HG03108 (cell line): ENCODE data around the gene SRGN.
"Not testable (repeated sequence)": the region's sequence is repeated elsewhere in the genome, so short reads cannot be mapped to it uniquely, and the experiment has no call there.

Experiments
- ATAC-seq: cut with Tn5 transposase; IDR thresholded peaks from one replicate; pipeline ENCODE4 v1.9.1; 2021; ENCODE audit warnings: moderate library complexity; ENCODE audit not compliant: unreplicated experiment

SRGN gene

DNA sequence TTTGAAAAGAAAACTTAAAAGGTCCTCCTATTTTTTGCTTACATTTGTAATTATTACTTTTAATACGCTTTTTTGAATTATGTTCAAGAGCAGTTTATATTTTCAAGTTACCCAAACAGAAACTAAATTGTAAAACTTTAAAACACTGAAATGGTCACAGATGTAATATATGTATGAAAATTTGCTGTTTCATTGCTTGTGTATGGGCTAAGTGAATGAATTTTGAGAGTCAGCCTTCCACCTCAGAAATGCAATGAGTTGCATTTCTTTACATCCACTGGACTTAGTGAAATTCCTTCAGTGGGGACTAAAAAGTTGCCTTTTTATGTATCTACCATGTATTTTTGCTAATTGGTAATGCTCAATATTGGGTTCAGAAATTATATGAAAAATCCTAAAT is 37.7 kb downstream of the SRGN start:
- no peak for ATAC-seq

DNA sequence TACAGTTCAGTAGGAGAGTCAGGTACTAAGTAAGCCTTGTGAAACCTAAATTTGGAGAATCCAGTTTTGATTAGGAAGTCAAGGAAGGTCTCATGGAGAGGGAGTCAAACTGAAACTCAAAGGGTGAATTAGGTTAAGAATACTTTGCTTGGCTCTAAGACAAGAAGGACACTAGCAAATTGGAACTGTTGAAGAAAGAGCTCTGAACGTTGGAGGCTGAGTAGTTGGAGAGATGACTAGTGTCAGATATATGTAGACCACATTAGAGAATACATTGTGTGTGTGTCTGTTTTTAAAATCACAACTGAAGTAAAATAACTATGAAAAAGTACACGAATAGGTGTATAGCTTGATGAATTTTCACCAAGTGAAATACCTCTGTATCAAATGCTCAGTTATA is 42.3 kb downstream of the SRGN start:
- no peak for ATAC-seq

DNA sequence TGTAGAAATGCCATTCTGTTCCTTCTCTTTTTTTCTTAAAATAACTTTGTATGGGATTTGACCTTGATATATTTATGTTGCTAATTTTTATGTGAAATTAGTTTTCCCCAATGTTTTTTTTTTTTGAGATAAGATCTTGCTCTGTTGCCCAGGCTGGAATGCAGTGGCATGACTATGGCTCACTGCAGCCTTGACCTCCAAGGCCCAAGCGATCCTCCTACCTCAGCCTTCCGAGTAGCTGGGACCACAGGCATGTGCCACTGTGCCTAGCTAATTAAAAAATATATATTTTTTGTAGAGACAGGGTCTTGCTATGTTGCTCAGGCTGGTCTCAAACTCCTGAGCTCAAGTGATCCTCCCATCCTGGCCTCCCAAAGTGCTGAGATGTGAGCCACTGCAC is 52.1 kb downstream of the SRGN start:
- ATAC-seq = no peak

DNA sequence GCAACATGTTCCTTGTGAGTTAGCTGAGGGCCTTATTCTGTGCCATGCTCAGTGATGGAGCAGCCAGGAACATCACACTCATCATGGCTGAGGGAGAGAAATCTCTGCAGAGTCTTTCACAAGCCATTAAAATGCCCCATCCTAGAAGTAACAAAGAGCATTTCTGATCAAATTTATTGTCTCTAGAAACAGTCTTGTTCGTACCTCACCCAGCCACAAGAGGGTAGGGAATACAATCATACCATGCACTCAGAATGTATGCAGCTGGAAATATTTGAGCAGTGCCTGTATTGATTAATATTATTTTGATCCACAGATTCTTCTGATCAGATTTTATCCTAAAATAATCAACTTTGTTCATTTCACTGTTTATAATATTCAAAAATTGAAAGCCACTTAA is 53.4 kb downstream of the SRGN start:
- ATAC-seq = no peak

DNA sequence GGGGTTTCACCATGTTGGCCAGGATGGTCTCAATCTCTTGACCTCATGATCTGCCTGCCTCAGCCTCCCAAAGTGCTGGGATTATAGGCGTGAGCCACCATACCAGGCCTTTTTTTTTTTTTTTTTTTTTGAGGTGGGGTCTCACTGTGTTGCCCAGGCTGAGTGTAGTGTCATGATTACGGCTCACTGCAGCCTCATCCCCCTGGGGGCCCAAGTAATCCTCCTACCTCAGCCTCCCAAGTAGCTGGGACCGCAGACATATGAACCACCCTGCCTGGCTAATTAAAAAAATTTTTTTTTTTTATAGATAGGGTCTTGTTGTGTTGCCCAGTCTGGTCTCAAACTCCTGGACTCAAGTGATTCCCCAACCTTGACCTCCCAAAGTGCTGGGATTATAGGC is 54.2 kb downstream of the SRGN start:
- ATAC-seq = not testable (repeated sequence)

DNA sequence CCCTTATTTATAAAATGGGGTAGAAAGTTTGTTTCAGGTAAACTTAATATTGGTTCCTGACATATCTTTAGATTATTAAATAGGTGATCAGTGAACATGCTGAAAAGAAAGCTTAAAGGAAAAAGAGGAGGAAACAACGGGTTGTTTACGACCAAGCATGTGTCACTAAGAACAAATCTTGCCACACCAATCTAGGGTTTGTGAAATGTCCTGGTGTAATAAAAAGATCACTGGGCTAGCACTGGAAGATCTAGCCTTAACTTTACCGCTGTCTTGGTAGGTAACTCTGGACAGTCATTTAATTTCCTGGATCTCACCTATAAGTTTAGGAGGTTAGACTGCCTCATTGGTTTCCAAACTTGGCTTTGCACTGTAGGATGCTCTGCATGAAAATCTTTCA is 55.1 kb downstream of the SRGN start:
- ATAC-seq = no peak

DNA sequence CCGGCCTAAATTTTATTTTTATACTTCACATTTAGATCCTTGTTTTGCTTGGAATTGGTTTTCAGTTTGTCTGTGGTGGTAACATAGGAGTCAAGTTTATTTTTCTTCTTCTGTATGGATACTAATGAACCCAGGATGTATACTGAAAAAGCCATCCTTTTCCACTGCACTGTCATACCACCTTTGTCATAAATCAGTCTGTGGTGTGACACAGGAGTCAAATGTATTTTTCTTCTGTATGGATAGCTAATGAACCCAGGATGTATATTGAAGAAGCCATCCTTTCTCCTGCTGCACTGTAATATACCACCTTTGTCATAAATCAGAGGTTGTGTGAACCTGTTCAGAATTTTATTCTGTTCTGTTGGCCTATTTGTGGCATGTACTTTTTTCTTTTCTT is 57.4 kb downstream of the SRGN start:
- ATAC-seq = no peak

DNA sequence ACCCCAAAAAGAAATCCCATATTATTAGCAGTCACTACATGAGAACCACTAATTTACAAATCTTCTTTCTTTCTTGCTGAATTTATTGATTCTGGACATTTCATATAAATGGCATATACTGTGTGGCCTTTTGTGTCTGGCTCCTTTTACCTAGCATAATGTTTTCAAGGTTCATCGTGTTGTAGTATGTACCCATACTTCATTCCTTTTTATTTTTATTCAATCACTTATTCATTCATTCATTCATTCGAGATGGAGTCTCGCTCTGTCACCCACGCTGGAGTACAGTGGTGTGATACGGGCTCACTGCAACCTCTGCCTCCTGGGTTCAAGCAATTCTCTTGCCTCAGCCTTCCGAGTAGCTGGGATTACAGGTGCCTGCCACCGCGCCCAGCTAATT is 58.0 kb downstream of the SRGN start:
- ATAC-seq = no peak

DNA sequence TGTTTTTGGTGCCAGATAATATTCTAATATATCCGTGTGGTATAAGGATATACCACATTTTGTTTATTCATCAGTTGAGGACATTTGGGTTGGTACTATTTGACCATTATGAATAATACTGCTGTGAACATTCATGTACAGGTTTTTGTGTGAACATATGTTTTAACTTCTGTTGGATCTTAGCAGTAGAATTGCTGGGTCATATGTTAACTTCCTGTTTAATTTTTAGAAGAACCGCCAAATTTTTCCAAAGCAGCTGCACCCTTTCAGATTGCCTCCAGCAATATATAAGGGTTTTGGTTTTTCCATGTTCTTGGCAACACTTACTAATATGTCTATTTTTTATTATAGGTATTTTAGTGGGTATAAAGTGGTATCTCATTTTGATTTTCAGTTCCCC is 58.9 kb downstream of the SRGN start:
- ATAC-seq = no peak

DNA sequence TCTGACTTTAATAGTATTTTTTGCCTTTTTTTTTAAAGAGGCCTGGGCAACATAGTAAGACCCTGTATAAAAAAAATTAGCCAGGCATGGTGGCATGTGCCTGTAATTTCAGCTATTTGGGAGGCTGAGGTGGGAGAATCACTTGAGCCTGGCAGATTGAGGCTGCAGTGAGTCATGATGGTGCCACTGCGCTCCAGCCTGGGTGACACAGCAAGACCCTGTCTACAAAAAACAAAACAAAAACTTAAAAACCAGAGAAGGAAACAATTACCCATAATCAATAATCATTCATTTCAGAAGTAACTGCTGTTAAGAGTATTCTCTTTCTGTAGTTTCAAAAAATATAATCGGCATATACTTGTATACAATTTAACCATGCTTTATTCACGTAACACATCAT is 64.1 kb downstream of the SRGN start:
- no peak for ATAC-seq

DNA sequence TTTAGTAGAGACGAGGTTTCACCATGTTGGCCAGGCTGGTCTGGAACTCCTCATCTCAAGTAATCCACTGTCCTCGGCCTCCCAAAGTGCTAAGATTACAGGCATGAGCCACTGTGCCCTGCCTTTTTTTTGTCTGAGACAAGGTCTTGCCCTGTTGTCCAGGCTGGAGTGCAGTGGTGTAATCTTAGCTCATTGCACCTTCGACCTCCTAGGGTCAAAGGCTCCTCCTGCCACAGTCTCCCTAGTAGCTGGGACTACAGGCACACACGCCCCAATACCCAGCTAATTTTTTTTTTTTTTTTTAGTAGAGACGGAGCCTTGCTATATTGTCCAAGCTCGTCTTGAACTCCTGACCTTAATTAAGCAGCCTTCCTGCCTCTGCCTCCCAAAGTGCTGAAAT is 65.3 kb downstream of the SRGN start:
- ATAC-seq = no peak
